22Rv1 (cell line): ENCODE data around the gene MCU.

Experiments used
- ZFX ChIP-seq: fragments of 450-650 bp; IDR thresholded peaks from 2 replicates; pipeline ENCODE4 v1.6.1; 2017; ENCODE audit warnings: antibody characterized with exemption, borderline replicate concordance
- TF ChIP-seq, protein P1 (sequence below): fragments of 450-650 bp; IDR thresholded peaks from 2 replicates; pipeline ENCODE4 v1.5.1; 2017; ENCODE audit warnings: mild to moderate bottlenecking

DNA sequence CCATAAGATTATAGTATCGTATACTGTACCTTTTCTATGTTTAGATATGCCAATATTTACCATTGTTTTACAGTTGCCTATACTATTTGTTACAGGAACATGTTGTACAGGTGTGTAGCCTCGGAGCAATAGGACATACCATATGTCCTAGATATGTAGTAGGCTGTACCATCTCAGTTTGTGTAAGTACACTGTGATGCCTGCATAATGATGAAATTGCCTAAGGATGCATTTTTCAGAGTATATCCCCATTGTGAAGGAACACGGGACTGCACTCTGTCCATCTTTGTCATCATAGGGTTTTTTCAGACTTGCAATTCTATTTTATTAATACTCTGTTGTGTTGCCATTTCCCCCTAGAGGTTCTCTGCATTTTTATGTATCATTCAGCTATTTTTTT lies 50.1 kb downstream of the MCU start:
- TF ChIP-seq, protein P1, sequence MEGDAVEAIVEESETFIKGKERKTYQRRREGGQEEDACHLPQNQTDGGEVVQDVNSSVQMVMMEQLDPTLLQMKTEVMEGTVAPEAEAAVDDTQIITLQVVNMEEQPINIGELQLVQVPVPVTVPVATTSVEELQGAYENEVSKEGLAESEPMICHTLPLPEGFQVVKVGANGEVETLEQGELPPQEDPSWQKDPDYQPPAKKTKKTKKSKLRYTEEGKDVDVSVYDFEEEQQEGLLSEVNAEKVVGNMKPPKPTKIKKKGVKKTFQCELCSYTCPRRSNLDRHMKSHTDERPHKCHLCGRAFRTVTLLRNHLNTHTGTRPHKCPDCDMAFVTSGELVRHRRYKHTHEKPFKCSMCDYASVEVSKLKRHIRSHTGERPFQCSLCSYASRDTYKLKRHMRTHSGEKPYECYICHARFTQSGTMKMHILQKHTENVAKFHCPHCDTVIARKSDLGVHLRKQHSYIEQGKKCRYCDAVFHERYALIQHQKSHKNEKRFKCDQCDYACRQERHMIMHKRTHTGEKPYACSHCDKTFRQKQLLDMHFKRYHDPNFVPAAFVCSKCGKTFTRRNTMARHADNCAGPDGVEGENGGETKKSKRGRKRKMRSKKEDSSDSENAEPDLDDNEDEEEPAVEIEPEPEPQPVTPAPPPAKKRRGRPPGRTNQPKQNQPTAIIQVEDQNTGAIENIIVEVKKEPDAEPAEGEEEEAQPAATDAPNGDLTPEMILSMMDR, result no peak
- no peak for TF ChIP-seq ZFX
